ENCODE results near the gene CD44.

GRCh38 chr11:35138606-35138942, 397 bp upstream of the CD44 start:
- TF ChIP-seq CTCF (IDR thresholded peaks at IDR 0.05; ENCODE audit: low read depth, low read length, missing input control): no peak
- no peak for TF ChIP-seq REST (IDR thresholded peaks at IDR 0.05)
- no peak for TF ChIP-seq GABPA (IDR thresholded peaks at IDR 0.05 in 1 of 2, conservative IDR thresholded peaks at IDR 0.05 in 1 of 2)
- no peak for TF ChIP-seq HNF4G (IDR thresholded peaks at IDR 0.05)
- TF ChIP-seq JUND (IDR thresholded peaks at IDR 0.05): no peak
- no peak for TF ChIP-seq FOXA1 (IDR thresholded peaks at IDR 0.05)
- no peak for TF ChIP-seq RAD21 (IDR thresholded peaks at IDR 0.05)
- no peak for TF ChIP-seq MAX (IDR thresholded peaks at IDR 0.05)
- no peak for TF ChIP-seq FOXA2 (IDR thresholded peaks at IDR 0.05)
- TF ChIP-seq SP1 (IDR thresholded peaks at IDR 0.05): no peak
- no peak for TF ChIP-seq YY1 (IDR thresholded peaks at IDR 0.05)
- no peak for TF ChIP-seq TAF1 (conservative IDR thresholded peaks at IDR 0.05)
- no peak for TF ChIP-seq ZBTB33 (IDR thresholded peaks at IDR 0.05)
